ENCODE measurements around the gene PGPEP1.
"Not testable (repeated sequence)": the region's sequence is repeated elsewhere in the genome, so short reads cannot be mapped to it uniquely, and the experiment has no call there.

The PGPEP1 gene

DNA sequence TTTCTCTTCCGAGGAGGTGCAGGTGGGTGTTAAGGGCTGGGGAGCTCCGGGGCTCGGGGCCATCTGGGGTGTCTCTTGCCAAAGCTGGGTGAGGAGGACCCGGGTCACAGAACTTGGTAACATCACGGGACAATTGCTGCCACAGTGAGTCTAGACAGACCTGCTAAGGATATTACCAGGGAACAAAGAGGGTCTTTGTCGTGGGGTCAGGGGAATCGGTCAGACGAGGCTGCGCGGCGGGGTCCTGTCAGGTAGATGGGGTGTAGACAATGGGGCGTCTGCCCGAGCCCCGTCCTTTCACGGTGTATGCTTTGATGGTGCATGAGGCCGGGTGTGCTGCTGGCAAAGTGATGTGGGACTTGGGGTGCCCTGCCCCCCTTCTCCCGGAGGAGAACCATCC, 7.8 kb downstream of the PGPEP1 start:
- in situ Hi-C loops (cut with HindIII; ENCODE audit: low pct_unique_long_range_greater_than_20kb, low sequenced_read_pairs) = no loop called here
- TF ChIP-seq JUND (IDR thresholded peaks at IDR 0.05; ENCODE audit: low read depth) = no peak
- DNase-seq (ENCODE audit: low read depth in 1 of 2, low spot score in 1 of 2) = no peak

DNA sequence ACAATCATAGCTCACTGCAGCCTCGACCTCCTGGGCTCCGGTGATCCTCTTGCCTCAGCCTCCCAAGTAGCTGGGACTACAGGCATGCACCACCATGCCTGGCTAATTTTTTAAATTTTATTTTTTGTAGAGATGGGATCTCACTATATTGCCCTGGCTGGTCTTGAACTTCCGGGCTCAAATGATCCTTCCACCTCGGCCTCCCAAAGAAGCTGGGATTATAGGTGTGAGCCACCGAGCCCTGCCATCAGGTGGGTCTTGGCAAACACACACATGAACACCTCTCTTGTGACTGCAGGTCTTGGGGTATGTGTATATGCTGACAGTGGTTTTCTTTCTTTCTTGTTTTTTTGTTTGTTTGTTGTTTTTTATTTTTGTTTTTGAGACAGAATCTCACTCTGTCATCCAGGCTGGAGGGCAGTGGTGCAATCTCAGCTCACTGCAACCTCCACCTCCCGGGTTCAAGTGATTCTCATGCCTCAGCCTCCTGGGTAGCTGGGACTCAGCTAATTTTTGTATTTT, 8.5 kb downstream of the PGPEP1 start:
- in situ Hi-C loops (cut with HindIII; ENCODE audit: low pct_unique_long_range_greater_than_20kb, low sequenced_read_pairs) = not testable (repeated sequence)

DNA sequence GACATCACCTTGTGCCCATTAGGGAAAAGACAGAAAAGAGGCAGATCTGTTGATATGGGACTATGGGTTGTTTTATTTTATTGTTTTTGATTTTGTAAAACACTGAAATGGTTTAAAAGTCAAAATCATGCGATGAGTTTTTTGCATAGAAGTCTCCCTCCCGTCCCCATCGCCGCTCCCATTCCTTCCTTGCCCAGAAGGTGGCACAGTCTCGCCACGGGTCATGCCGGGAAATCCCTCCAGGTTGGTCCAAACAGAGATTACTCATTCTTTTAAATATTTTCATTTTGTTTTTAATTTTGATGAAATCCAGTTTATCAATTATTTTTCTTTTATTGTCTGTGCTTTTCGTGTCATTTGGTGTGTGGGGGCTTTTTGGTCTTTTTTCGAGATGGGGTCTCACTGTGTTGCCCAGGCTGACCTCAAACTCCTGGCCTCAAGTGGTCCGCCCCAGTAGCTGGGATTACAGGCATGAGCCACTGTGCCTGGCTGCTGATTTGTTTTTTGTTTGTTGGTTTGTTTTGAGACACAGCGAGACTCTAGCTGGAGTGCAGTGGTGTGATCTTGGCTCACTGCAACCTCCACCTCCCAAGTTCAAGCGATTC, 9.2 kb downstream of the PGPEP1 start:
- DNase-seq (ENCODE audit: low read depth in 1 of 2, low spot score in 1 of 2) = peak; percentile 45 to 50
- in situ Hi-C loops (cut with HindIII; ENCODE audit: low pct_unique_long_range_greater_than_20kb, low sequenced_read_pairs) = no loop called here
- no peak for TF ChIP-seq JUND (IDR thresholded peaks at IDR 0.05; ENCODE audit: low read depth)

More for the DNA sequence above, 8.5 kb downstream of the PGPEP1 start:
- DNase-seq (ENCODE audit: low read depth in 1 of 2, low spot score in 1 of 2) = not testable (repeated sequence)

DNA sequence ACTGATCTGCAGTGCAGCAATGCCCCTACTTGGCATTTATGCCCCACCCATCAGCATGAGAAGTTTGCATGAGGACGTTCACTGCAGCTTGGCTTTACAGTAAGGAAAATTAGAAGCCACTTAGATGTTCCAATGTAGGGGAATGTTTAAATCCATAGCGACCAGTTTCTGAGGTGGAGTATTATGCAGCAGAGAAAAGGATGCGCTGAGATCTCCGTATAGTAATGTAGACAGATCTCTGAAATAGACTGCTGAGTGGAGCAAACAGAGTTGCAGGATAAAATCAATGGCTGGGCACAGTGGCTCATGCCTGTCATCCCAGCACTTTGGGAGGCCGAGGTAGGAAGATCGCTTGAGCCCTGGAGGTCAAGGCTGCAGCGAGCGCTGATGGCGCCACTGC, 10.1 kb downstream of the PGPEP1 start:
- DNase-seq (ENCODE audit: low read depth in 1 of 2, low spot score in 1 of 2) = no peak
- in situ Hi-C loops (cut with HindIII; ENCODE audit: low pct_unique_long_range_greater_than_20kb, low sequenced_read_pairs) = no loop called here
- TF ChIP-seq JUND (IDR thresholded peaks at IDR 0.05; ENCODE audit: low read depth) = no peak

DNA sequence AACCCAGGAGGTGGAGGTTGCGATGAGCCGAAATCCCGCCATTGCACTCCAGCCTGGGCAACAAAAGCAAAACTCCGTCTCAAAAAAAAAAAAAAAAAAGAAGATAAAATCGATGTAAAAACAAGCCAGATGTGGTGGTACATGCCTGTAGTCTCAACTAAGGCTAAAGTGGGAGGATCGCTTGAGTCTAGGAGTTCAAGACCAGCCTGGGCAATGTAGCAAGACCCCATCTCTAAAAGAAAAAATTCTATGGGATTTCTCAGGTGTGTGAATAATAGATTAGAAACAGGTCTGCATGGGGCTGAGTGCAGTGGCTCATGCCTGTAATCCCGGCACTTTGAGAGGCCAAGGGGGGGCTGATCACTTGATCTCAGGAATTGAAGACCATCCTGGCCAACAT, 11.1 kb downstream of the PGPEP1 start:
- no peak for DNase-seq (ENCODE audit: low read depth in 1 of 2, low spot score in 1 of 2)
- in situ Hi-C loops (cut with HindIII; ENCODE audit: low pct_unique_long_range_greater_than_20kb, low sequenced_read_pairs) = no loop called here
- no peak for TF ChIP-seq JUND (IDR thresholded peaks at IDR 0.05; ENCODE audit: low read depth)

DNA sequence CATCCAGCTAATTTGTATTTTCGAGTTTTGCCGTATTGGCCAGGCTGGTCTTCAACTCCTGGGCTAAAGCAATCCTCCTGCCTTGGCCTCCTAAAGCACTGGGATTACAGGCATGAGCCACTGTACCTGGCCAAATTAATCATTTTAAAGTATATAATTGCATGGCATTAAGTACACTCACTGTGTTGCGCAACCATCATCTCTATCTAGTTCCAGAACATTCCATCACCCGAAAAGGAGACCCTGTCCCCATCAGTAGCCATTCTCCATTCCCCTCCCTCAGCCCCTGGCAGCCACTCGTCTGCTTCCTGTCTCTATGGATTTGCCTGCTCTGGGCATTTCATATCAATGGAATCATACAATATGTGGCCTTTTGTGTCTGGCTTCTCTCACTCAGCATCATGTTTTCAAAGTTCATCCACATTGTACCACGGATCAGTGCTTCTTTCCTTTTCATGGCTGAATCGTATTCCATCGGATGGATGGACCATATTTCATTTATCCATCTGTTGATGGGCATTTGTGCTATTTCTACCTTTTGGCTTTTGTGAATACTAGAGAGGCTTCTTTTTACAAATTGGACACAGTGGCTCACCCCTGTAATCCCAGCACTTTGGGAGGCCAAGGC, 13.1 kb downstream of the PGPEP1 start:
- TF ChIP-seq JUND (IDR thresholded peaks at IDR 0.05; ENCODE audit: low read depth) = no peak
- in situ Hi-C loops (cut with HindIII; ENCODE audit: low pct_unique_long_range_greater_than_20kb, low sequenced_read_pairs) = no loop called here
- no peak for DNase-seq (ENCODE audit: low read depth in 1 of 2, low spot score in 1 of 2)

DNA sequence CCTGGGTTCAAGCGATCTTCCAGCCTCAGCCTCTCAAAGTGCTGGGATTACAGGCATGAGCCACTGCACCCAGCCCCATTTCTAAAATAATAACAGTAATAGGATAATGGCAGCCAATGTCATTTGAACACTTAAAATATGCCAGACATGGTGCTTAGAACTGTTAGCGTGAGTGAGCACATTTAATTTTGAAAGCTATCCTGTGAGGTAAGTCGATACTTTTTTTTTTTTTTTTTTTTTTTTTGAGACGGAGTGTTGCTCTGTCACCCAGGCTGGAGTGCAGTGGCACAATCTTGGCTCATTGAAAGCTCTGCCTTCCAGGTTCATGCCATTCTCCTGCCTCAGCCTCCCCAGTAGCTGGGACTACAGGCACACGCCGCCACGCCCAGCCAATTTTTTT, 14.3 kb downstream of the PGPEP1 start:
- DNase-seq (ENCODE audit: low read depth in 1 of 2, low spot score in 1 of 2); in situ Hi-C loops (cut with HindIII; ENCODE audit: low pct_unique_long_range_greater_than_20kb, low sequenced_read_pairs): not testable (repeated sequence)

DNA sequence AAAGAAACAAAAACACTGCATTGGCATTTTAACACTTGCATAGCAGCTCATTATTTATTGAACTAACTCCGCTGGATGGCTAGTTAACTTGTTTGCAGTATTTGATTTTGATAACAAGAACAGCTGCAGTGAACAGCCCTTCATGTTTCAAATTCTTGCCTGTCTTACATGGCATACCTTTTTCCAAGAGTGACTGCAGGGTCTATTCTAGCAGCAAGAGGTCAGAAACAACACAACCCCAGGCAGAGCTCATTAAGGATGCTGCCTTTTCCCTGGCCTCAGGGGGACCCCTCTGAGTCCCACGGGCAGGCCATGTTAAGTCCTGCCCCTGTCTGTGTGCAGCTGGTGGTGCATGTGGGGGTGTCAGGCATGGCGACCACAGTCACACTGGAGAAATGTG, 16.6 kb downstream of the PGPEP1 start:
- TF ChIP-seq JUND (IDR thresholded peaks at IDR 0.05; ENCODE audit: low read depth) = no peak
- in situ Hi-C loops (cut with HindIII; ENCODE audit: low pct_unique_long_range_greater_than_20kb, low sequenced_read_pairs) = no loop called here
- DNase-seq (ENCODE audit: low read depth in 1 of 2, low spot score in 1 of 2) = no peak

DNA sequence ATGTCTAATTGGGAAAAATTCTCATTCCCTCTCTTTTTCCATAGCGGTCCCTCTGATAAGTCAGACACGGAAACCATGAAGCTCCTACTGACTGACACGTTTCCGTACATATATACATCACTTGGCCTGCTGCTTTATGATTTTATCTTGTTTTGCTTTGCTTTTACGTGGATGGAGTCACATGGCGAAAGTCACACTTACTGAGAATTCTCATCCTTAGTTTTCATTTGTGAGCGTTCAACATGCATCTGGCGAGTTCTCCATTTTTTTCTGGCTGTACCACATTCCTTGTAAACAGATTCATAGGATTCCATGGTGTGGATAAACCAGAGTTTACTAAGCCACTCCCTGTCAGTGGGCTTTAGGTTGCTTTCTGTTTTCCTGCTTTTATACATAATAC, 21.2 kb downstream of the PGPEP1 start:
- DNase-seq (ENCODE audit: low read depth in 1 of 2, low spot score in 1 of 2) = no peak
- in situ Hi-C loops (cut with HindIII; ENCODE audit: low pct_unique_long_range_greater_than_20kb, low sequenced_read_pairs) = no loop called here
- TF ChIP-seq JUND (IDR thresholded peaks at IDR 0.05; ENCODE audit: low read depth) = no peak

DNA sequence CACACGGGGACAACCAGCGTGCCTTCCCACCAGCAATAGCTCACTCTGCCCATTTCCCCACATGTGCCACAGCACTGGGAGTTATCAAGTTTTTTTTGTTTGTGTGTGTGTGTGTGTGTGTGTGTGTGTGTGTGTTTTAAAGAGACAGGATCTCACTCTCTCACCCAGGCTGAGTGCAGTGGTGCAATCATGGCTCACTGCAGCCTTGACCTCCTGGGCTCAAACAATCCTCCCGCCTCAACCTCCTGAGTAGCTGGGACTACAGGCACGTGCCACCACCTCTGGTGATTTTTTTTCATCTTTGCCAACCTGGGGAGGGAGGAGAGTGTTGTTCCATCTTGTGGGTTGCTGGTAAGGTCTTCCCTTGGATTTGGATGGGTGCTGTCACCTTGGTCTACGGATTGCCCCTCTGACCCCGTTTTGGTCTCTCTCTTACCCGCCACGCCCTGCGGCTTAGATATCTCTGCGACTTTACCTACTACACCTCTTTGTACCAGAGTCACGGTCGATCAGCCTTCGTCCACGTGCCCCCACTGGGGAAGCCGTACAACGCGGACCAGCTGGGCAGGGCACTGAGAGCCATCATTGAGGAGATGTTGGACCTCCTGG, 22.6 kb downstream of the PGPEP1 start:
- DNase-seq (ENCODE audit: low read depth in 1 of 2, low spot score in 1 of 2) = no peak

DNA sequence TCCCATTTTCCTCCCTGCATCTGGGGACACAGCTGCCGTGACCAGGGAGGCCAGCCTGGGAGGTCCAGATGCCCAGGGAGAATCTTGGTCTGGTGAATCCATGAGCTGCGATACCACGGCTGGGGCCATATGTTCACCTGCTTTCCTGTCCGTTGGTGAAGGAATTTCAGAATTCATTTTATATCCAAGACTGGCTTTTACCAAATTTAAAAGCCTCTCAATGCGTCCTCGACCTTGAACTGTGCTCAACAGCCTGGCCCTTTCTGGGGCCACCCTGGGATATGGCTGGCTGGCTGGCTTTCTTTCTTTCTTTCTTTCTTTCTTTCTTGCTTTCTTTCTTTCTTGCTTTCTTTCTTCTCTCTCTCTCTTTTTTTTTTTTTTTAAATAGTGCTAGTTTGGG, 23.4 kb downstream of the PGPEP1 start:
- in situ Hi-C loops (cut with HindIII; ENCODE audit: low pct_unique_long_range_greater_than_20kb, low sequenced_read_pairs) = no loop called here
- no peak for TF ChIP-seq JUND (IDR thresholded peaks at IDR 0.05; ENCODE audit: low read depth)
- no peak for DNase-seq (ENCODE audit: low read depth in 1 of 2, low spot score in 1 of 2)

More for the DNA sequence above, 22.6 kb downstream of the PGPEP1 start:
- TF ChIP-seq JUND (IDR thresholded peaks at IDR 0.05; ENCODE audit: low read depth) = no peak
- in situ Hi-C loops (cut with HindIII; ENCODE audit: low pct_unique_long_range_greater_than_20kb, low sequenced_read_pairs) = no loop called here

DNA sequence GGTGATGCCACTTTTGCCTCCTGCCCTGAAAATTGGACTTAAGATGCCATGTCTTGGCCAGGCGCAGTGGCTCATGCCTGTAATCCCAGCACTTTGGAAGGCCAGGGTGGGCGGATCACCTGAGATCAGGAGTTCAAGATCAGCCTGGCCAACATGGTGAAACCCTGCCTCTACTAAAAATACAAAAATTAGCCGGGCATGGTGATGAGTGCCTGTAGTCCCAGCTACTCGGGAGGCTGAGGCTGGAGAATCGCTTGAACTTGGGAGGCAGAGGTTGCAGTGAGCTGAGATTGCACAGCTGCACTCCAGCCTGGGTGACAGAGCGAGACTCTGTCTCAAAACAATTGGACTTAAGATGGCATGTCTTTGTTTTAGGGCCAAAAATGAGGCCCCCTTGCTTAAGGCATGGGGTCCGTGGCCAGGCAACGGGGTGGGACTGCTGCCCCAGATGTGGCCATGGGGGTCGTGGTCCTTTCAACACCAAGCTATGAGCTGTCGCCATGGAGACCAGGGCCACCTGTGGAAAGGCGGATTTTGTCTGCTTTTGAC, 24.0 kb downstream of the PGPEP1 start:
- DNase-seq (ENCODE audit: low read depth in 1 of 2, low spot score in 1 of 2); in situ Hi-C loops (cut with HindIII; ENCODE audit: low pct_unique_long_range_greater_than_20kb, low sequenced_read_pairs): not testable (repeated sequence)

DNA sequence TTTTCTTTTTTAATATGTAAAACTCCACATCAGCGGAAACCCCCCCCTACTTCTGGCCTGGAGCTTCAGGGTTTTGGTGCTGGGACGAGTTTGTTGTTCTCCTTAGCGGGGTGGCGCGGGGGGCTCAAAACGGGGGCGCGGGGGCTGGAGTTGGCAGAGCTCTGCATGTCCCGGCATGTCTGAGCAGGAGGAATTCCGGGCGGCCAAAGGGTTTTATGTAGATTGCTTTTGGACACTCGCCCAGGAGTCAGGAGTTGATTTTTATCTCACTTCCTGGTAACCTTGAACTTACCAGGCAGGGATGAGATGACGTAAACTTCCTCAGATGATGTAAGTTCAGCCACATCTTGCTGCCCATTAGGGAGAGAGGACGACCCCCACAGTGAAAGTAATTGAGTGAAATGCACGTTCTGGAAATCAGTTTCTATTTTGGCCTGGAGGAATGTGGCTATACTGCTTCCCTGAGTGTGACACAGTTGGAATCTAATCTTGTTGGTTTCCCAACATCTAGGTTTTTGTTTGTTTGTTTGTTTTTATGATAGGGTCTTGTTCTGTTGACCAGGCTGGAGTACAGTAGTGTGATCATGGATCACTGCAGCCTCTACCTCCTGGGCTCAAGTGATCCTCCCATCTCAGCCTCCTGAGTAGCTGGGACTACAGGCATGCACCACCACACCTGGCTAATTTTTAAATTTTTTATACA, 24.6 kb downstream of the PGPEP1 start:
- in situ Hi-C loops (cut with HindIII; ENCODE audit: low pct_unique_long_range_greater_than_20kb, low sequenced_read_pairs) = no loop called here
- DNase-seq (ENCODE audit: low read depth in 1 of 2, low spot score in 1 of 2) = peak; percentile 45 to 95
- peak; percentile 36; the same call in 1 of the 2 replicates for TF ChIP-seq JUND (IDR thresholded peaks at IDR 0.05; ENCODE audit: low read depth)
